ENCODE results near the gene BCAS4.

Gene BCAS4

GRCh38 chr20:50895111-50895830 is 100.4 kb downstream of the BCAS4 start:
- TF ChIP-seq REST (IDR thresholded peaks at IDR 0.05; ENCODE audit: low read depth) = no peak
- TF ChIP-seq TEAD4 (IDR thresholded peaks at IDR 0.05) = no peak
- no peak for TF ChIP-seq TCF12 (IDR thresholded peaks at IDR 0.05; ENCODE audit: low read depth)
- TF ChIP-seq CREB1 (IDR thresholded peaks at IDR 0.05; ENCODE audit: low read depth) = no peak
- no peak for TF ChIP-seq MAX (IDR thresholded peaks at IDR 0.05)
- no peak for TF ChIP-seq NFIC (IDR thresholded peaks at IDR 0.05)
- no peak for TF ChIP-seq EGR1 (IDR thresholded peaks at IDR 0.05)
- no peak for TF ChIP-seq YY1 (IDR thresholded peaks at IDR 0.05; ENCODE audit: low read depth)
- no peak for TF ChIP-seq EP300 (IDR thresholded peaks at IDR 0.05; ENCODE audit: borderline replicate concordance)
- no peak for TF ChIP-seq ZBTB7A (IDR thresholded peaks at IDR 0.05; ENCODE audit: low read depth)
- no peak for TF ChIP-seq CEBPB (IDR thresholded peaks at IDR 0.05)
- TF ChIP-seq FOXM1 (IDR thresholded peaks at IDR 0.05; ENCODE audit: borderline replicate concordance, low read depth) = no peak
- TF ChIP-seq RAD21 (IDR thresholded peaks at IDR 0.05; ENCODE audit: low read depth) = no peak
- TF ChIP-seq, protein P1, sequence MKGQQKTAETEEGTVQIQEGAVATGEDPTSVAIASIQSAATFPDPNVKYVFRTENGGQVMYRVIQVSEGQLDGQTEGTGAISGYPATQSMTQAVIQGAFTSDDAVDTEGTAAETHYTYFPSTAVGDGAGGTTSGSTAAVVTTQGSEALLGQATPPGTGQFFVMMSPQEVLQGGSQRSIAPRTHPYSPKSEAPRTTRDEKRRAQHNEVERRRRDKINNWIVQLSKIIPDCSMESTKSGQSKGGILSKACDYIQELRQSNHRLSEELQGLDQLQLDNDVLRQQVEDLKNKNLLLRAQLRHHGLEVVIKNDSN (IDR thresholded peaks at IDR 0.05) = no peak
- no peak for TF ChIP-seq TAF1 (IDR thresholded peaks at IDR 0.05; ENCODE audit: low read depth)

GRCh38 chr20:50898475-50898874 is 103.6 kb downstream of the BCAS4 start:
- TF ChIP-seq, protein P1 (IDR thresholded peaks at IDR 0.05) = no peak
- no peak for TF ChIP-seq TEAD4 (IDR thresholded peaks at IDR 0.05)
- no peak for TF ChIP-seq EGR1 (IDR thresholded peaks at IDR 0.05)
- TF ChIP-seq YY1 (IDR thresholded peaks at IDR 0.05; ENCODE audit: low read depth) = no peak
- no peak for TF ChIP-seq CREB1 (IDR thresholded peaks at IDR 0.05; ENCODE audit: low read depth)
- TF ChIP-seq TCF12 (IDR thresholded peaks at IDR 0.05; ENCODE audit: low read depth) = no peak
- TF ChIP-seq FOXM1 (IDR thresholded peaks at IDR 0.05; ENCODE audit: borderline replicate concordance, low read depth) = no peak
- no peak for TF ChIP-seq TAF1 (IDR thresholded peaks at IDR 0.05; ENCODE audit: low read depth)
- no peak for TF ChIP-seq MAX (IDR thresholded peaks at IDR 0.05)

GRCh38 chr20:50900261-50900660 is 105.4 kb downstream of the BCAS4 start:
- TF ChIP-seq EP300 (IDR thresholded peaks at IDR 0.05; ENCODE audit: borderline replicate concordance) (no peak), TCF12 (IDR thresholded peaks at IDR 0.05; ENCODE audit: low read depth) (no peak), TAF1 (IDR thresholded peaks at IDR 0.05; ENCODE audit: low read depth) (no peak), CEBPB (IDR thresholded peaks at IDR 0.05) (no peak), TEAD4 (IDR thresholded peaks at IDR 0.05) (no peak), FOXM1 (IDR thresholded peaks at IDR 0.05; ENCODE audit: borderline replicate concordance, low read depth) (no peak), REST (IDR thresholded peaks at IDR 0.05; ENCODE audit: low read depth) (no peak), NFIC (IDR thresholded peaks at IDR 0.05) (no peak), RAD21 (IDR thresholded peaks at IDR 0.05; ENCODE audit: low read depth) (no peak), ZBTB7A (IDR thresholded peaks at IDR 0.05; ENCODE audit: low read depth) (no peak), EGR1 (IDR thresholded peaks at IDR 0.05) (no peak), CREB1 (IDR thresholded peaks at IDR 0.05; ENCODE audit: low read depth) (no peak), YY1 (IDR thresholded peaks at IDR 0.05; ENCODE audit: low read depth) (no peak), MAX (IDR thresholded peaks at IDR 0.05) (no peak)
- TF ChIP-seq, protein P1 (IDR thresholded peaks at IDR 0.05) = no peak

- no peak for TF ChIP-seq EGR1 (IDR thresholded peaks at IDR 0.05)
- no peak for TF ChIP-seq EP300 (IDR thresholded peaks at IDR 0.05; ENCODE audit: borderline replicate concordance)
- no peak for TF ChIP-seq TCF12 (IDR thresholded peaks at IDR 0.05; ENCODE audit: low read depth)
- TF ChIP-seq MAX (IDR thresholded peaks at IDR 0.05) = no peak
- no peak for TF ChIP-seq TEAD4 (IDR thresholded peaks at IDR 0.05)
- TF ChIP-seq REST (IDR thresholded peaks at IDR 0.05; ENCODE audit: low read depth) = no peak
- no peak for TF ChIP-seq ZBTB7A (IDR thresholded peaks at IDR 0.05; ENCODE audit: low read depth)
- no peak for TF ChIP-seq TAF1 (IDR thresholded peaks at IDR 0.05; ENCODE audit: low read depth)
- no peak for TF ChIP-seq NFIC (IDR thresholded peaks at IDR 0.05)
- TF ChIP-seq, protein P1 (IDR thresholded peaks at IDR 0.05) = no peak
- no peak for TF ChIP-seq RAD21 (IDR thresholded peaks at IDR 0.05; ENCODE audit: low read depth)
These were observed 106.4 kb downstream of the BCAS4 start for GRCh38 chr20:50901301-50901700.

Data from Ishikawa (cell line).